IPS-15b (cell line): ENCODE results near the gene GPR31.
"Not testable (repeated sequence)": the region's sequence is repeated elsewhere in the genome, so short reads cannot be mapped to it uniquely, and the experiment has no call there.

Experiments used
- H3K27me3 ChIP-seq: one replicate; pipeline ENCODE4 v1.6.1; 2013; ENCODE audit warnings: low read length; ENCODE audit not compliant: control insufficient read depth, insufficient read depth
- H3K36me3 ChIP-seq: one replicate; pipeline ENCODE4 v1.6.1; 2013; ENCODE audit warnings: low read length; ENCODE audit not compliant: control insufficient read depth, insufficient read depth
- H3K4me1 ChIP-seq: one replicate; pipeline ENCODE4 v1.6.1; 2013; ENCODE audit warnings: mild to moderate bottlenecking, low read length; ENCODE audit not compliant: control insufficient read depth, insufficient read depth
- H3K4me3 ChIP-seq: one replicate; pipeline ENCODE4 v1.5.1; 2013; ENCODE audit warnings: low read depth, low read length
- H3K9ac ChIP-seq: one replicate; pipeline ENCODE4 v1.6.1; 2013; ENCODE audit warnings: low read depth, mild to moderate bottlenecking, low read length
- H3K9me3 ChIP-seq: one replicate; pipeline ENCODE4 v1.6.1; 2013; ENCODE audit warnings: mild to moderate bottlenecking, low read length; ENCODE audit not compliant: control insufficient read depth, insufficient read depth

GPR31 gene

DNA sequence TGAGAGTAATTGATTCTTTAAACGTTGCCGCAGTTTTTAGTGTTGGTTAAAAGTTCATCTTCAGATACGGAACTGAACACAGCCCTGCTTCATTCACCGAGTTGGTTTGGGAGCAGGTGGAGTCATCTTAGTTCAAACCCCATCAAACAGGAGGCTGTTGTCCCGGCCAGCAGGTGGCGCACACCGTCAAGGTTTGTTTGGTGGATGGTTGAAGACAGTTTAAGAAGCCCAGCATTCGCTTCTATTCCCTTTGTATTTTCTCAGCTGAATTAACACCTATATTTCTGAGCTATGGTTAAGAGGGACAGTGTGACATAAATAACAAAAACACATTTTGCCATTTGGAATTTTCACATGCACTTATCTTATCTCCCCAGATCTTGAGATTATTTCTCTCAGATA is 25.1 kb upstream of the GPR31 start:
- not testable (repeated sequence) for H3K4me1 ChIP-seq, H3K9ac ChIP-seq, H3K36me3 ChIP-seq, H3K27me3 ChIP-seq, H3K9me3 ChIP-seq, H3K4me3 ChIP-seq

DNA sequence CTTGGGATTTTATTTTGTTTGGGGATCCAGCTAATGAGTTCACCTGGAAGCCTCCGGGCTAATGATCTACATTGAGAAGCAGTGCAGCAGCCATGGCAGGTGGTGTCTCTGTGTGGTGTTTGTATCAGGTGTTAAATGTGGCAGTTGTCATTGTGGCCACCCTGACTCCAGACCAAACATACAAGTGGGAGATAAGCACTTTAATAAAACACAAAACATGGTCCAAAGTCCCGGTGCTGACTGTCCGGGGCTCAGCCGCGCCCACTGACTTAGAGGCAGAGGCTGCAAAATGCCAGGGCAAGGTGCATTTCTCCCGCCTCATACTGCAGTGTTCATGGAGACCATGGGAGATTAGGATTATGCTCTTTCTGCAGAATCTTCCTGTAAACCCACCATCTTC is 23.6 kb upstream of the GPR31 start:
- H3K9ac ChIP-seq, H3K27me3 ChIP-seq, H3K4me1 ChIP-seq, H3K36me3 ChIP-seq, H3K4me3 ChIP-seq, H3K9me3 ChIP-seq: not testable (repeated sequence)

DNA sequence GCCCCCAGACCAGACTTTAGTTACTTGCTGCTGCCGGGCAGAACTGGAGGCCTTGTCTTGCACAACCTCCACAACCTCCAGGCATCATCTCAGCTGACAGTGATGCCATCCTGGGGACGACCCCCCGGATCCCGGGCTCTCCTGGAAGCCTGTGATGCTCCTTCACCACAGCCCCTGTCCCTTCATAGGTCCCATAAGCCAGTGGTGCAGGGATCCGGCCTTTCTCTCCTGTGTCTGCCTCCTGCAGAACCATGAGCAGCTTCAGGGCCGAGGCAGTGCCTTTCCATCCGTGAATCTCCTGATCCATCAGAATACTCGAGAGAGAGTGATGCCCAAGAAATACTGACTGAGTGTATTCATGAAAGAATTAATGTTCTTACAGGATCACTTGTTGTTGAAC is 22.3 kb upstream of the GPR31 start:
- H3K4me1 ChIP-seq, H3K27me3 ChIP-seq, H3K9ac ChIP-seq, H3K36me3 ChIP-seq, H3K4me3 ChIP-seq, H3K9me3 ChIP-seq: not testable (repeated sequence)

DNA sequence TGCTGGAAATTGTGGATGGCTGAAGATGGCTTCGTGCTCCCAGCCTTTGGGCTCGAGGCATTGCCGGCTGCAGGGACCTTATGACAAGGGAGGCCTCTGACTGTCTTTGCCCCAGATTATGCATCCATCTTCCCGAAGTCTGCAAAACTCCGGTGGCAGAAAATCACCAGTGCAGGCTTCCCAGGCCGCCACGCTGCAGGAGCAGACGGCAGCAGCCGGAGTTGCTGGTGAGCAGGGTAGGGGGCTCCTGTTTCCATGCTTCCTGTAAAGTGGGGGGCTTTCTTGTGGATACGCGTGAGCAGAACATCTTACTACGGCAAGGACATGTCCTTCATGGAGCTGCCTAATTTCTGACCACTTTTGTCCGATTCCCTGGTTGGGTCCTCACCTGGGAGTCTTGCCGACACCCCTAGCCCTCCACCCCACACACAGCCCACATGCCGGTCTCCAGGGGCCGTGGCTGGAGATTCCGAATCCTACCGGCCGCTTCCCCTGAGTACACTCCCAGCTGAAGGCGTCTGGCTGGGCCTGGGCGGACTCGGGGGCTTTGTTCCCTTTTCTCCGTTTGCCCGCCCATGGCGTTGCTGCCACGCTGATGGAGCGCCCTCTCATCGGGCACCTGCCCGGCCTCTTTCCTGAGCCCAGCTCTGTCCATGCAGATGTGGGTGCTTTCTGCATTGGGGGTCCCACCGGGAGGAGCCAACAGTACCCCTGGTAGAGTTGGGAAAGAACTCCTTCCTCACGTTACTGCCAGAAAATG is 21.3 kb upstream of the GPR31 start:
- not testable (repeated sequence) for H3K9me3 ChIP-seq, H3K4me1 ChIP-seq, H3K36me3 ChIP-seq, H3K9ac ChIP-seq, H3K27me3 ChIP-seq, H3K4me3 ChIP-seq

DNA sequence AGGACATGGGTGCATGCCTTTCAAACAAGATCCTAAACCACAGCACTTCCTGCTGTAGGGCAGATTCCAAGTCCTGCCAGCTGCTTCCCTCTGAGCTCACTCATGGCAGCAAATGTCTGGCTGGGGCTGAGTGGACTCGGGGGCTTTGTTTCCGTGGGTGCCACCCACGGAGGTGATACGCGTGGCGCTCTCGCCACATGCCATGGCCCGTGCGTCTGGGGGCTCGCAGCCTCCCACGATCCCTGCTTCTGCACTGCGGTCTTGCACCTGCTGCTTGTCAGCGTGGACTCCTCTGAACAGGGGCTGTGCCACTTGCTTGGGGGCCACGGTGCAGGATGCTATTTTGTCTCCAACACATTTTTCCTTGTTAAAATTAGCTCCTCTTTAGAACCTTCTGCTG is 19.5 kb upstream of the GPR31 start:
- H3K36me3 ChIP-seq, H3K9ac ChIP-seq, H3K9me3 ChIP-seq, H3K27me3 ChIP-seq, H3K4me1 ChIP-seq, H3K4me3 ChIP-seq: not testable (repeated sequence)

DNA sequence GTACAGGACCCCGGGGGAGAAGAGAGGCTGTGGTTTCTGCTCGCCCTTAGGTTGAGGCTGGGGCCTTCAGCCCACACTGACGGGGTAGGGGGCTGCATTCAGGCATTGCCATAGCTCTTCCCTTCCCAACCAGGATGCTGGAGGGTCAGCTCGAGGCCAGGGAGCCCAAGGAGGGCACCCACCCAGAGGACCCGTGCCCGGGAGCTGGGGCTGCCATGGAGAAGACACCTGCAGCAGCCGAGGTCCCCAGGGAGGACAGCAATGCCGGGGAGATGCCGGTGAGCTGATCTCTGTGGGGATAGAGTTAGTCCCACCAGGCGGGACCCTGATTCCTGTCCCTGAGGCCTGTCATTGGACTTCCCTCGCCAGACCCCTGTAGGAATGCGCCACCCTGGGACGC is 14.2 kb upstream of the GPR31 start:
- H3K9ac ChIP-seq, H3K36me3 ChIP-seq, H3K9me3 ChIP-seq, H3K4me3 ChIP-seq, H3K4me1 ChIP-seq, H3K27me3 ChIP-seq: not testable (repeated sequence)

DNA sequence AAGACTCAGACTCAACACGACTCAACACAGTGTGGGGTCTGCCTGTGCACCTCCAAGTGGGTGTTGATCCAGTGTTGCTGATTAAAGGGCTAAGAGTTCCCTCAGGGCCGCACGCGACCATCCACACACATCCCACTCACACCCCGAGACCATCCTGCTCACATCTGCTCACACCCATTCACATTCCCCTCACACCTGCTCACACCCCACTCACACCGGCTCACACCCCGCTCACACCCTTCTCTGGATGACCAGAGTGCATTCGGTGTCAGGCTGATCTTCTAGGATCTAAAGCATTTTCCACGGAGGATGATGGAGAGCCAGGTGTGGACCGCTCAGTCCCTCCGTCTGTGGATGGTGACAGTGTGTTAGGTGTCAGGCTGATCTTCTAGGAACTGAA is 13.5 kb upstream of the GPR31 start:
- not testable (repeated sequence) for H3K4me1 ChIP-seq, H3K4me3 ChIP-seq, H3K9ac ChIP-seq, H3K9me3 ChIP-seq, H3K27me3 ChIP-seq, H3K36me3 ChIP-seq

DNA sequence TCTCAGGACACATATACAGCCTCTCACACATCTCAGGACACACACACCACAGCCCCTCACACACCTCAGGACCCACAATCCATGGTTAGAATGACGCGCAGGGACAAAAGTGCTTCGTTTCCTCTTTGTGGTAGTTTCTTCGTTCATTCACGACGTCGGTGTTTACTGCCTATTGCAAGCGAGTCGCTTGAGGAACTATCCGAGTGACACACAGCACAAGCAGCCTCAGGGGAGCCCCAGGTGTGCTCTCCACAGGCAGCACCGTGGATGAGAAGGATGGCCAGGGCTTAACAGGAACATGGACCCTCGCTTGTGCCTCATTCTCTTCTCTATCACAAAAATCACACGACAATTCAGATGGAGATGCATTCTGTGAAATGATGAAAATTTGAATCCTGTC is 12.1 kb upstream of the GPR31 start:
- H3K4me1 ChIP-seq, H3K4me3 ChIP-seq, H3K27me3 ChIP-seq, H3K36me3 ChIP-seq, H3K9me3 ChIP-seq, H3K9ac ChIP-seq: not testable (repeated sequence)

DNA sequence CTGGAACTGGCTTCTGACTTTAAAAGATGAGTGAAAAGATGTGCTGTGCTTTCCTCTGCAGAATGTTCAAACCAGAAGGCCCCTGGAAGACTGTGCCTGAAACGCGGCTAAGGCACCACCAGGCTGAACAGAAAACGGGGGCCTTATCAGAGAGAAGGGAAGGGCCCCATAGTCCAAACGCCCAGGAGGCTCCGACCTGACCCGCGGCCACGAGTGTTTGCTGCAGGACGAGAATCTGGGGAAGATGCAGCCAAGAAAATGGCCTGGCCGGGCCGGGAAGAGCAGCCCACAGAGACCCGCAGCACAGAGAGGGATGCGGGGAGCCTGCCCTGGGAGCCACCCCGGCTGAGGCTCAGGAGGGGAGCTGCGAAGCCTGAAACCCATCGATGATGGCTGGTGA is 10.5 kb upstream of the GPR31 start:
- not testable (repeated sequence) for H3K4me1 ChIP-seq, H3K9me3 ChIP-seq, H3K9ac ChIP-seq, H3K27me3 ChIP-seq, H3K4me3 ChIP-seq, H3K36me3 ChIP-seq

DNA sequence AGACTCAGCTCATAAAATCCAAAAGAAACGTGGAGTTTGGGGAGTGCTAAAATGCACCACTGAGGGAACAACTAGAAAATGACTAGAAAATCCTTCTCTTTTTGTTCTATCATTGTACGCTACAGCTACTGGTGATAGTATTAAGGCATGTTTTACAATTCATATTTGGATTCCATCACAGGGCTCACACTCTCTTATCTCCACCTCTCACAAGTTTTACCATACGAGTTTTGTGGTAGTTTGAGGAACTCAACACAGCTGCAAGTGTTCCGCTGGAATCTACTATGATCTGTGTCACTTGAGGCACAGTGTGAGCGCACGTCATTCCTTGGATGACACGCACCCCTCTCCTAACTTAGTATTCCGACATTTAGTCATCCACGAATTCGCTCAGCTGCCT is 9.9 kb upstream of the GPR31 start:
- H3K9ac ChIP-seq, H3K9me3 ChIP-seq, H3K36me3 ChIP-seq, H3K27me3 ChIP-seq, H3K4me3 ChIP-seq: not testable (repeated sequence)
- peaks cover 12% of the 10 kb centered on the region for H3K4me1 ChIP-seq

DNA sequence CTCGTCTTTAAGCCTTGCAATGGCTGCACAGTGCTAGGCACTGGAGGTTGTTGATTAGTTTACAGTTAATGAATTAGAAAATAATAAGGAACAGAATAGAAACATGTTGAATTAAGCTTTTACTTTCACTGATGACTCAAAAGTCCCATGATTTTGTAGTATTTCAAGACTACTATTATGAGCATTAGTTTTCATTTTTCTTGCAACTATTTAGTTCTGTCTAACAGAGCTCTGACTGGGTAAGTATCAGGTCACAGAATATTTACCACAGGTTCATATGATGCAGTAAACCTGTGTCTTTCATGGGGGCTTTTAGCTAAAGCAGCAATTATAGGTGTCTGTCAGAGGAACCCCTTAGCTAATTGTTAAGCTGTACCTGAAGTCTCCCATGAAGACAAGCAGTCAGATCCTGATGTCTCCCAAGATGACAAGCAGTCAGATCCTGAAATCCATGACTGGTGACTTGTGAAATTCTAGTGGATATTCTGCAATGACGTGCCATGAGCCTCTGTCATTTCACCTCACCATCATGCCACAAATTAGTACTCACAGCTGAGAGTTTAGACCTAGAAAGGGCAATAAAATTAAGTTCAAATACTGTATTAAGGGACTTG is 8.2 kb upstream of the GPR31 start:
- no peak overlapping the region for H3K9ac ChIP-seq
- peaks cover 16% of the 10 kb centered on the region for H3K4me1 ChIP-seq
- no peaks in the 10 kb centered on the region for H3K36me3 ChIP-seq
- no peaks in the 10 kb centered on the region for H3K27me3 ChIP-seq
- no peaks in the 10 kb centered on the region for H3K9me3 ChIP-seq
- no peak overlapping the region for H3K4me3 ChIP-seq

DNA sequence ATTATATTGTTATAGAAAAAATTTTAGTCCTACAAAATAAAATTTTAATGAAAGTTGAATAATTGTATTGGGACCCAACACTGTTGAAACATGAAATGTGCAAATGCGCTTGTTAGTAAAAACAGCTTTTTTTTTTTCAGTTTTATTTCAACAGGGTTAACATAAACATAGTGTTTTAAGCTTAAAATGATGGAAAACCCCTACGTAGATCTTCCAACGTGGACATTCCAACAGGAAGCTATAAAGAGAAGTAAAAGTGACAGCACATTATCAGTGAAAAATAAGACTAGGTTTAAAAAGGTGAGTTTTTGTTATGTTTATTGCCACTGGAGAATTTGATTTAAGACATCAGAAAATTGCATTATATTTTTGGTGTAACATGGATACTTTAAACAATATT is 6.5 kb upstream of the GPR31 start:
- Histone ChIP-seq H3K9ac (no peak overlapping the region), H3K27me3 (no peaks in the 10 kb centered on the region), H3K36me3 (no peaks in the 10 kb centered on the region), H3K4me3 (no peak overlapping the region), H3K4me1 (peaks cover 16% of the 10 kb centered on the region), H3K9me3 (no peaks in the 10 kb centered on the region)
